NCI-H345 (cell line): ENCODE results near the gene ANKRD29.
"Not testable (repeated sequence)": the region's sequence is repeated elsewhere in the genome, so short reads cannot be mapped to it uniquely, and the experiment has no call there.

ENCODE experiments used
- DNase-seq: peaks from one replicate; lab custom pipeline; 2025; lab: John Stamatoyannopoulos, UW

ANKRD29 gene

DNA sequence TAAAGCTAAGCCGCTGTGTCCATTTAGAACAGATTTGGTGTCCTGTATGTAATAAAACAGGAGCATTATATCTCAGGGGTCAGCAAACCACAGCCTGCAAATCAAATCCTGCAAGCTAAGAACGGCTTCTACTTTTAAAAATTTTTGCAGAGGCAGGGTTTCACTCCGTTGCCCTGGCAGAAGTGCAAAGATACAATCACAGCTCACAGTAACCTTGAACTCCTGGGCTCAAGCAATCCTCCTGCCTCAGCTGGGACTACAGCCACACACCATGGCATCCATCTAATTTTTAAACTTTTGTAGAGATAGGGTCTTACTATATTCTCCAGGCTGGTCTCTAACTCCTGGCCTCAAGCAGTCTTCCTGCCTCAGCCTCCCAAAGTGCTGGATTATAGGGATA is 47.8 kb downstream of the ANKRD29 start:
- no peak for DNase-seq

- DNase-seq = no peak
Observed at GRCh38 chr18:23614413-23614812, 48.3 kb downstream of the ANKRD29 start.

- DNase-seq = not testable (repeated sequence)
Observed at GRCh38 chr18:23613091-23613475, 49.6 kb downstream of the ANKRD29 start.

DNA sequence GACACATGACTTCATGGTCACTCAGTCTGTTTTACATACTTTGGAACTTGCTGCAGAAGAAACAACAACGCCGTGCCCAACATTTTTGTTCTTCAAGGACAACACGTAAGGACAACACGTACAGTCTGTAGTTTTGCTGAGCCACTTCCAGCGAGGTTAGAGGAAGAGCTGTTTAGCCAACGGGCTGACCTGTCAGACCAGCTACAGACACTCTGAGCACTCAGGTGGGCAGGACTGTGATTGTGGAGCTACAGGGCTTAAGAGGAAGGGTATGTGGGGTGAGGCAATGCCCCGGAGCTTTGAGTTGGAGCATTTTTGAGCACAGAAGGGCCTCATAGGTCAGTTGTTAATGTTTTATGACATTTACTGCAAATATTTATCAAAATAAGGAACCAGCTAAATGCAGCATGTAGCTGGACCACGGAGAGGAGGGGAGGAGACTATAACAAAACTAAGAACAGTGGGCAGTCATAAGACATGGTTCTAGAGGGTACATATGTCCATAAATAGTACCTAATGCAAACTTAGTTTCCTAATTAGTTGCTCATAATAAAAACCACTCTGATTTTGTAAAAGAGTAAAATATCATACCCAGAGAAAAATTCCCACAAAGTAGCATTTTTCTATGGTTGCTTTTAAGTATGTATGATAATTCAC is 50.1 kb downstream of the ANKRD29 start:
- DNase-seq = no peak

GRCh38 chr18:23609390-23610023 is 53.2 kb downstream of the ANKRD29 start:
- DNase-seq = no peak

- DNase-seq = no peak
Observed at GRCh38 chr18:23608211-23608610, 54.5 kb downstream of the ANKRD29 start.

- DNase-seq = no peak
Observed at GRCh38 chr18:23605941-23606340, 56.8 kb downstream of the ANKRD29 start.

- no peak for DNase-seq
Observed at GRCh38 chr18:23599809-23600208, 62.9 kb downstream of the ANKRD29 start.

DNA sequence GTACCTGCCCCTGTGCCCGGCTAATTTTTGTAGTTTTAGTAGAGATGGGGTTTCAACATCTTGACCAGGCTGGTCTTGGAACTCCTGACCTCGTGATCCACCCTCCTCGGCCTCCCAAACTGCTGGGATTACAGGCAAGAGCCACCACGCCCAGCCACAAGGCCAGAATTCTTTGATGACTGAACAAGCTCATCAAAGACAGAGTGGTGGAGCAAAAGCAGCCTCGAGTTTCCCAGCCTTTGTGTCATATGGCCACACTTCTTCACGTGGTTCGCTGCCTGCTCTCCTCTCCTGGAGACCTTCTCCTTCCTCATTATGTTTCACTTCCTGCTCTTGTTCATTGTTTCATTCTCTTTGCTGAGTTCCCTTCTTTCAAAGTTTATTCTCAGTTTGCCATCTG is 66.5 kb downstream of the ANKRD29 start:
- no peak for DNase-seq

- no peak for DNase-seq
Observed at GRCh38 chr18:23595591-23595990, 67.1 kb downstream of the ANKRD29 start.

- DNase-seq = no peak
Observed at GRCh38 chr18:23593720-23594119, 69.0 kb downstream of the ANKRD29 start.

GRCh38 chr18:23592911-23593310 is 69.8 kb downstream of the ANKRD29 start:
- DNase-seq = no peak

DNA sequence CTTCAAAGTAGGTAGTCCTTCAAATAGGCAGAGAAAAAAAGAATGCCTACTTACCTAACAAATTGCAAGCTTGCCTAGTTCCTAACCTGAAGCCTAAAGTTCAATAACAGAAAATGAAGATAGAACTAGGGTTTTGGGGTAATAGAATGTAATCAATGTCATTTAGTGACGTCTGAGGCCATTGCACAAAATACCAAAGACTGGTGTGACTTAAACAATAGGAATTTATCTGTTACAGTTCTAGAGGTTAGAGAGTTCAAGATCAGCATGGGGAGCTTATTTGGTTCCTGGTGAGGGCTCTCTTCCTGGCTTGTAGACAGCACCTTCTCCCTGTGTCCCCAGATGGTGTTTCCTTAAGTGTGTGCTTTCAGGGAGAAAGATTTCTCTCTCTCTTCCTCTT is 71.7 kb downstream of the ANKRD29 start:
- DNase-seq = no peak

DNA sequence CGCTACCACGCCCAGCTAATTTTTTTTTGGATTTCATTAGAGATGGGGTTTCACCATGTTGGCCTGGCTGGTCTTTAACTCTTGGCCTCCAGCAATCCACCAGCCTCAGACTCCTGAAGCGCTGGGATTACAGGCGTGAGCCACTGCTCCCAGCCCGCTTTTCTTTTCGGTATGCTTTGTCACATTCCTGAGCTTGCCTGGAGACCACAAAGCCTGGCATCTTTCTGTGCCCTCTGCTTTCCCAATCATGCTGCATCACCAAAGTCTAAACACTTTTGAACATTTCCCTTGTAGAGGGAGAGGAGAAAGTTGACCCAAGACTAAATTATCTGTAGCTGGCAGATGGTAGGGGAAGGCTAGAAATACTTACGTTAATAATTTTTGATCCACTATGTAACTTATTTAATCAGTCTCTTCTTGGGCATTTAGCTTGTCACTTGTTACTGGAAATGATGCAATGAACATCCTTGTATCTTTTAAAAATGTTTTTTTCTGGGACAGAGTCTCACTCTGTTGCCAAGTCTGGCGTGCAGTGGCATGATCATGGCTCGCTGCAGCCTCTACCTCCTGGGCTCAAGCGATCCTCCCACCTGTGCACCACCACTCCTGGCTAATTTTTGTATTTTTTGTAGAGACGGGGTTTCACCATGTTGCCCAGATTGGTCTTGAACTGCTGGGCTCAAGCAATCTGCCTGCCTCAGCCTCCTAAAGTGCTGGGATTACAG is 73.7 kb downstream of the ANKRD29 start:
- no peak for DNase-seq

DNA sequence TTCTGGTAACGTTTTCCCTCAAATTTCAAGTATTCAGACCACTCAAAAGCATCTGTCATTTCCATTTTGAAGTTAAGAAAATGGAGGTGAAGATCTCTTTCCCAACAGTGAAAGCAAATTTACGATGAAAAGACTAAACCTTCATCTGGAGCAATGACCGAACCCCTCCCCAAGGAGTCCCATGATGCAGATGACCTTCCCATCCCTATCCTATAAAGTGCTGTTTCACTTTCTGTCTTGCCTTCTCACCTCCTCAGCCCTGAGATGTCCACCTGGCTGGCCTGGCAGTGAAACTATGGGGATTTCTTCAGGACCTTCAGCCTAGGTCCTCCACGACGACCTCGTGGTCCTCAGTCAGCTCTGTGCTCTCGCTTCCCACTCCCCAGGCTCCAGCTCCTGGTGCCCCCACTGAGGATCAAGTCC is 75.5 kb downstream of the ANKRD29 start:
- no peak for DNase-seq

GRCh38 chr18:23586249-23587196 is 76.2 kb downstream of the ANKRD29 start, which contains the start of gene NPC1:
NPC1 (minus strand) TSS chr18:23586506; CDS start chr18:23586343, 163 bp downstream.
- DNase-seq = peak; percentile 92

DNA sequence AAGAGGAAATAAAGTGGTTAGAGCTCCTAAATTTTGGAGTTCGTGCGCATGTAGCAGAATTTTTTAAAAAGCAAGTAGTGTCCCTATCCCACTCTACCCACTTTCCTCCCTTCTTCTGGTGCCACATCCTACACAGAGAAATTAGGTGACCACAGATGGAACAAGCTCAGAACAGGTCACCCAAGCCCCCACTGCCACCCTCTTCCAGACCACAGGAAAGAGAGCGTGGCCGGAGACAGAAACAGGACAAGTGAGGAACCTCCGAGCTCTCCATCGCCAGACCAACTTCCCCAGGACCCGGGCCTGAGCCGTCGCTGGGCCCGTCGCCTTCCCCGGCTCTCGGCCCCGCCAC is 76.8 kb downstream of the ANKRD29 start:
- no peak for DNase-seq

GRCh38 chr18:23585007-23585871 is 77.5 kb downstream of the ANKRD29 start:
- DNase-seq = peak; percentile 47

GRCh38 chr18:23584019-23584983 is 78.4 kb downstream of the ANKRD29 start:
- DNase-seq = no peak
